ENCODE data around the gene IGFALS.

The IGFALS gene

GRCh38 chr16:1793578-1794220 is at the start of gene IGFALS:
Gene IGFALS, minus strand, starts transcription at chr16:1793705. Its CDS starts 53 bp downstream, at chr16:1793652.
- ATAC-seq: no peak; the same call in 2 of the 3 replicates

GRCh38 chr16:1839554-1839953 is 46.0 kb upstream of the IGFALS start:
- ATAC-seq: no peak
- TF ChIP-seq PPARA (CRISPR knock-in tag; IDR thresholded peaks at IDR 0.05; ENCODE audit: borderline replicate concordance) (no peak), CREB5 (CRISPR knock-in tag; IDR thresholded peaks at IDR 0.05; ENCODE audit: low read depth) (no peak), CSDC2 (CRISPR knock-in tag; IDR thresholded peaks at IDR 0.05) (no peak), TCF4 (CRISPR knock-in tag; IDR thresholded peaks at IDR 0.05; ENCODE audit: borderline replicate concordance) (no peak), RARB (CRISPR knock-in tag; IDR thresholded peaks at IDR 0.05) (no peak), ZNF565 (CRISPR knock-in tag; conservative IDR thresholded peaks at IDR 0.05; ENCODE audit: low read depth) (no peak), ESRRG (CRISPR knock-in tag; IDR thresholded peaks at IDR 0.05) (no peak), BACH2 (CRISPR knock-in tag; IDR thresholded peaks at IDR 0.05; ENCODE audit: borderline replicate concordance) (no peak), CSRNP3 (CRISPR knock-in tag; IDR thresholded peaks at IDR 0.05) (no peak), GLIS3 (CRISPR knock-in tag; IDR thresholded peaks at IDR 0.05) (no peak), TSHZ2 (CRISPR knock-in tag; IDR thresholded peaks at IDR 0.05) (no peak), ARNTL (CRISPR knock-in tag; IDR thresholded peaks at IDR 0.05; ENCODE audit: borderline replicate concordance, low read depth) (no peak)

More at GRCh38 chr16:1793578-1794220, at the start of gene IGFALS:
- TF ChIP-seq ZC3H10 (CRISPR knock-in tag; IDR thresholded peaks at IDR 0.05) (no peak), TCF4 (CRISPR knock-in tag; IDR thresholded peaks at IDR 0.05; ENCODE audit: borderline replicate concordance) (no peak), BACH2 (CRISPR knock-in tag; IDR thresholded peaks at IDR 0.05; ENCODE audit: borderline replicate concordance) (no peak), ESRRG (CRISPR knock-in tag; IDR thresholded peaks at IDR 0.05) (no peak)

- ATAC-seq: no peak
- TF ChIP-seq CSRNP3 (CRISPR knock-in tag; IDR thresholded peaks at IDR 0.05) (no peak), RARB (CRISPR knock-in tag; IDR thresholded peaks at IDR 0.05) (no peak), ZC3H10 (CRISPR knock-in tag; IDR thresholded peaks at IDR 0.05) (no peak), ARNTL (CRISPR knock-in tag; IDR thresholded peaks at IDR 0.05; ENCODE audit: borderline replicate concordance, low read depth) (no peak), ZNF8 (CRISPR knock-in tag; IDR thresholded peaks at IDR 0.05) (no peak), CSDC2 (CRISPR knock-in tag; IDR thresholded peaks at IDR 0.05) (no peak), ZFP3 (CRISPR knock-in tag; IDR thresholded peaks at IDR 0.05) (no peak)
Observed at GRCh38 chr16:1834096-1834495, 40.6 kb upstream of the IGFALS start.

- TF ChIP-seq ZC3H10 (CRISPR knock-in tag; IDR thresholded peaks at IDR 0.05) (no peak), ZNF8 (CRISPR knock-in tag; IDR thresholded peaks at IDR 0.05) (no peak), ZFP3 (CRISPR knock-in tag; IDR thresholded peaks at IDR 0.05) (no peak)
- no peak for ATAC-seq
Observed at GRCh38 chr16:1832838-1833454, 39.4 kb upstream of the IGFALS start.
